Neural cell (in vitro differentiated cells): ENCODE measurements around the gene AGBL4.

Experiments used
- CTCF ChIP-seq: fragments of 450-650 bp; IDR thresholded peaks from 2 replicates; pipeline ENCODE4 v1.5.1; 2014; ENCODE audit warnings: antibody characterized with exemption, mild to moderate bottlenecking, moderate library complexity; ENCODE audit not compliant: poor library complexity, severe bottlenecking
- EP300 ChIP-seq: fragments of 450-650 bp; conservative IDR thresholded peaks from 2 replicates; pipeline ENCODE4 v1.6.1; 2014; ENCODE audit warnings: antibody characterized with exemption, mild to moderate bottlenecking, moderate library complexity; ENCODE audit not compliant: poor library complexity, severe bottlenecking
- EZH2 ChIP-seq: fragments of 200-600, 300-800 bp; shearing (Covaris generic), sonication (generic); IDR thresholded peaks from 2 replicates; pipeline ENCODE4 v1.6.1; 2014; ENCODE audit warnings: antibody characterized with exemption, low read length, borderline replicate concordance, mild to moderate bottlenecking; ENCODE audit not compliant: insufficient read depth, poor library complexity, severe bottlenecking
- POLR2AphosphoS5 ChIP-seq: IDR thresholded peaks from 2 replicates; pipeline ENCODE4 v1.6.1; 2012
- RAD21 ChIP-seq: fragments of 450-650 bp; conservative IDR thresholded peaks from 2 replicates; pipeline ENCODE4 v1.6.1; 2014; ENCODE audit warnings: antibody characterized with exemption, mild to moderate bottlenecking, moderate library complexity
- REST ChIP-seq: IDR thresholded peaks from 2 replicates; pipeline ENCODE4 v1.6.1; 2012; ENCODE audit warnings: borderline replicate concordance
- TAF1 ChIP-seq: IDR thresholded peaks from 2 replicates; pipeline ENCODE4 v1.6.1; 2012; ENCODE audit warnings: low read depth

GRCh38 chr1:48790397-48790796 lies 1233.4 kb downstream of the AGBL4 start:
- TF ChIP-seq CTCF (no peak), POLR2AphosphoS5 (no peak), TAF1 (no peak), EZH2 (no peak), REST (no peak), EP300 (no peak), RAD21 (no peak)
